GM21529 (cell line): ENCODE results near the gene FBF1.
"Not testable (repeated sequence)": the region's sequence is repeated elsewhere in the genome, so short reads cannot be mapped to it uniquely, and the experiment has no call there.

Experiments
- ATAC-seq: cut with Tn5 transposase; IDR thresholded peaks from one replicate; pipeline ENCODE4 v1.9.1; 2021; ENCODE audit not compliant: unreplicated experiment

The FBF1 gene

DNA sequence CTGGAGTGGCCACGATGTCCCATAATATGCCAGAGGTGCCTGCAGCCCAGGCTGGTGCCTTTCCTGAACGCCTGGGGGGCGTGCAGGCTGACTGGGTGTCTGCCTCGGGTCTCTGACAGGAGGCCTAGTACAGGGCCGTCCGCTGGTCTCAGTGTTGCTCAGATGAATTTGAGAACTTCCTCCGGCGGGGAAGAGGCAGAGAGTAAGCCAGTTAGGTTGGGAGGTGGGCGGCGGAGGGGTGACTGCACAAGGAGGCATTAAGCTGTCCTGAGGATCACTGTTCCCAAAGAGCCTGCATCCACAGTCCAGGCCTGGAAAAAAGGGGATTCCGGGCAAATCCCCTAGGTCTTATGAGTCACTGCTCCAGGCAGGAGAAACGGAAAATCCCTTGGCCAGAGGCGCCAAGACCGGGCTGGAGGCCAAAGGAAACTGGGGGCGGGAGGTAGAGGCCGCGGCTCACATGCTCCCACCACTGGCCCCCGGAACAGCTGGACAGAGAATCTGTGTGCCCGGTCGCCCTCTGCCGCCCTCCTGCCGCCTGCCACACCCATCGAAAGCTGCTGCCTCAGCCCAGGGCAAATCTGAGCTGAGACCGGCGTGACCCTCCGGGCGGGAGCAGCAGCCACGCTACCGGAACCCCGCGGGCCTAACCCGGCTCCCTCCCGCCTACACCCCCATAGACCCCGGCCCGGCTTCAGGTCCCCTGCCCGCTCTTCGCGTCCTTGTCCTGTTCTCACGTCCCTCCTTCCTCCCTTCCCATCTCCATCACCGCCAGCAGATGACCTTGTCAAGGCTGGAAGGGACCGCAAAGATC is 63.7 kb downstream of the FBF1 start:
- ATAC-seq, result no peak

DNA sequence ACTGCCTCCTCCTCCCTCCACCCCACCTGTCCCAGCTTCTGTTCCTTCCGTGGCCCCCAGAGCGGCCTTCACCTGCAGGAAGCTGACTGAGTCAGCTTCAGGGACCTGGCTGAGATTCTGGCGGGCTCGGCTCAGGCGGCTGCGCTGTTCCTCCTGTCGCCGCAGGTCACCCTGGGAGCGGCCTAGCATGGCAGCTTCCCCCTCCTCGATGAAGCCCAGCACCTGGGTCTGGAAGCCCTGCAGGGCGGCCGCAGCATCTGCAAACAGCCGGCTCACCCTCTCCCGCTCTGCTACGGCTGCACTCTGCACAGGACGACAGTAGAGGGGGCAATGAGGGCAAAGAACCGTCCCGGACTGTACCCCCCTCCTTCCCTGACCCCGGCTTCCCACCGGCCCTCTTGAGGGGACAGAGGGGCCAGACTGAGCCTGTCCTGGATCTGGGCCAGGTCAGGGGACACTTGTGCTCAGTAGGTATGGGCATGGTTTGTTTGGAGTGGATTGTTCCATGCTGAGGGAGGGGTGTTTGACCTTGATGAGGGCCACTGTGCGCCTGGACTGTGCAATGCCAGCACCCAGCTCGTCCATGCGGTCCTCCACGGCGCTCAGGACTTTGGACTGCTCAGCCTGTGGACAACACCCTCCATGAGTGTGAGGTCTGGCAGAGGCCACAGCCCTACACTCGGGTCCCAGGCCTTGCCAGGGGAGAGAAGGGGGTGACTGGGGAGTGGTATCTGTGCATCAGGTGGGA is 64.5 kb downstream of the FBF1 start:
- ATAC-seq, result no peak

DNA sequence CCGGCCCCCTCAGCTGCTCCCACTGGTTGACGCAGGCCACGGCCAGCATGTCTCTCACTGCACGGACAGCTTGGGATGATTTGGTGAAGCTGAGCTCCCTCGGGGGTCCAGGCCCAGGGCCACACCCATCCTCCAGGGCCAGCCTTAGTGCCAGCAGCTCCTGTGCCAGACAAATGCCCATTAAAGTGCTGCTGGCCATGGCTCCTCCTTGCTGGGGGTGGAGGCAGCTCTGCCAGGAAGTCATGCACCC is 65.0 kb downstream of the FBF1 start:
- no peak for ATAC-seq

DNA sequence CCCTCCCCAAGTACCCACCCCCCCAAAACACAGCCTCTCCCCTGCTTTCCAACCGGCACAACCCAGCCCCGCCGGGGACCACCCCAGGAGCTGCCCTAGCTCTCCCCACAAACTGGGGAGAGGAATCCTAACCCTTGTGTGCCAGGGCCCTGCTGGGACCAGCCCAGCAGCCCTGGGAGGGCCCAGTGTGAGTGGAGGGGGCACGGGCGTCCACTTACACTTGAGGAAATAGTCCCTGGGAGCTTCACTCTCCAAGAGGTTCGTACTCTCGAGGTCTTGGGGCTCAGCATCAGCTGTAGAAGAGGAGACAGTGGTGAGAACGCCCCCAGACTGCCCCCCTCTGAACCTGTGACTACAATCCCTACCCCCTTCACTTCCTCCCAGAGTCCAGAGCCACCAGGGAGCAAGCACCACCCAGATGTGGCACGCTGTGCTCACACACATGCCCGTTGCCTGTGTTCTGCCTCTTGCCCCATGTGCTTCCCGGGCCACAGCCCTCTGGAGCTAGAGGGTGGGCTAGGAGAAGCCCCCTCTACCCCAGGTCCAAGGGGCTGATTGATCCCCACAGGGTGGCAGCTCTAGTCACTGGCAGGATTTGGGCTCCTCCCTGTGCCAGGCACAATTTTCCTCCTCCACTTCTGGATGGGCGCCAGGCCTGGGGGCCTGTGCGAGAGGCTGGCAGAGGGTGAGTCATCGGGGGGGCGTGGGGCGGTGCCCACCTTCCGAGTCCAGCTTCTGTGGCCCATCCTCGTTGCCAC is 65.5 kb downstream of the FBF1 start:
- no peak for ATAC-seq

DNA sequence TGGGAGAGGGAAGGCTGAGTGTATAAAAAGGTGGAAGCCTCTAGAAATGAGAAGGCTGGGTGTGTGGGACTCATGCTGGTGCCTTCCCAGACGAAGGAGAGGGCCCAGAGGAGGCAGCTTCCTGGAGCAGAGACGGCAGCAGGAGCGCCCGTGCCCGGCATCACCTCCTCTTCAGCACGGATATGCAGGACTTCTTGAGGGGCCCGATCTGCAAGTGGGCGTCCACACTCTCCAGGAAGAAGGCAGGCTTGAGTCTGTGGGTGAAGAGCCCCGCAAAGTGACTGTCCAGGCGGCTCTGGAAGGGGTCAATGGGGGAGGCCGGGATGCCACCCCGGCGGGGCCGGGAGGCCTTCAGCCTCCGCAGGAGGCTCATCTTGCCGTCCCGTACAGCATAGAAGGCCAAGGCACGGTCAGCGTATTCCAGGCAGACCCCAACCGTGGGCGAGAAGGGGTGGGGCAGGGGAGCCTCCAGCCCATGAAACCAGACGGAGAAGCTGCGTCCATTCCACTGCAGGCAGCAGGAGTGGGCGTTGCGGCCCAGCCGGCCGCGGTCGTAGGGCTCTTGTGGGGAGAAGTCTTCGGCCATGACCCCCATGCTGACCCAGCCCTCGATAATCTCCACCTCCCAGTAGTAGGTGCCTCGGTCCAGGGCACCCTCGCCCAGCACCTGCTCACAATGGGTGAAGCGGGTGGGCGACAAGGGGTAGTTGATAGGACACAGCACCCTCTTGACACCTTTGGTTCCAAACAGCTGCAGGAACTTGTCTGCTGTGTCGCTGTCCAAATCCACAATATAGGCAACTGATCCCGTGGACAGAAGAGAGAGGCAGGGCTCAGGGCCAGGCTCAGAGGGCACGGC is 66.3 kb downstream of the FBF1 start:
- ATAC-seq, result no peak

DNA sequence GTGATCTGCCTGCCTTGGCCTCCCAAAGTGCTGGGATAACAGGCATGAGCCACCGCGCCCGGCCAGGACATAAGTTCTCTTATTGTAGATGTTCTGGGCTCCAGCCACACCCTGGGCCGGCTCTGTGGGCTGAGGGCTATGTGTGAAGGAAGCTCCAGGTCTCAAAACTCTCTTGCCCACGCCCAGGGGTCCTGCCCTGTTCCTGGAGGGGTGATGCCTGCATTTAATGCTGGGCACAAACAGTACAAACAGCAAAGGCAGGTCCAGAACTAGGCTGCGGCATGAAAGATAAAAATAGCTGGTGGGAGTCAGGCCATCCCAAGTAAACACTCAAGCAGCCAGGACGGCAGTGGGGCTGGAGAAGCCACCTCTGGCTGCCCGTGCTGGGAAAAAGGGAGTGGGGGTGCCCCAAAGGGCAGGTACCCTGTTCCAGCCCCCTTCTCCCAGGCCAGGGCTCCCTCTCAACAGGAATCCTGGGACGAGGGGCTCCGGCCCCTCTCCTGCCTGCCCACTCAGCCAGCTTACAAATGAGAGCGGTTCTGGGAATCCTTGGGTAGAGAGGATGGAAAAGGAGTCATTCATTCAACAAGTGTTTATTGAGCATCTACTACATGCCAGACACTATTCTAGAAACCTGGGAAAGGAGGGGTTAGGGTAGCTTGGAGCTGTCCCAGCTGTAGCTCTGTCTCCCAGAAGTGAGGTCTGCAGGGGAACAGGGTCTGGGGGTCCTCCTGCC is 67.1 kb downstream of the FBF1 start:
- no peak for ATAC-seq

DNA sequence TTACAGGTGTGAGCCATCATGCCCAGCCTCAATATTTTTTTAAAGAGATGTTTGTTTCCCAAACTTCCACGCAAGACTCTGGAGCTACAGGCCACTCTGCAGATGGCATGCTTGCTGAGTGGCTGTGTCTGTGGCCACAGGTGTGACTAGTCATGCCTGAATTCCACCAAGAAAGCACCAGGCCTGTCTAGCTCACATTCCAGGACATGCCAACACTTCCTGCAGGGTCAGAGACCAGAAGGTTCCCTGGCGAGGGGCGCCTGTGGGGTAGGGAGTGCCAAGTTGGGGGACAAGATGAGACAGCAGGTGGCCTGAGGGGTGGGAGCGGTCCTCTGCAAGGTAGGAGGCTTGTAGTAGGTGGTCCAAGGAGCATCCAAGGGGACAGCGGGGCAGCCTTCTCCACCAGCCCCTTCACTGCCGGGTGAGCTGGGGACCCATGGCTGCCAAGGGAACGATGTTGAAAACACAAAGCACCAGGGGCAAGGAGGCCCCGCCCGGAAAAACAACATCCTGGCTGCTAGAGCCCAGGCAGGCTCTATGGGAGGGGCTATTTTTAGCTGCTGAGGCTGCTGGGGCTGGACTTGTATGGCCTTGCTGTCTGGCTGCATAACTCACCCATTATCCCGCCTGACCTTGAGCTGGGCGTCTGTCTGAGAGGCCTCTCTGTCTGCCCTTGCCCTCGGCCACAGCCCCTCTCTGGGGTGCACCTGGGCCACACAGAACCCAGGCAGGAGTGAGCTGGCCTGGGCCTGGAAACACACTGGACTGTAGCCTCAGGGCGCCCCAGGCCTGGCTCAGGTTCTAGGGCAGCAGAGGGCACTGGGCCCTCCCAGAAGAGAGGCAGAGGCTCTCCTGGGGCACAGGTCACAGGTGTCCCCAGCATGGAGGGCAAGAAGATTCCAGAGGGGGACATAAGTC is 68.1 kb downstream of the FBF1 start:
- ATAC-seq, result no peak

DNA sequence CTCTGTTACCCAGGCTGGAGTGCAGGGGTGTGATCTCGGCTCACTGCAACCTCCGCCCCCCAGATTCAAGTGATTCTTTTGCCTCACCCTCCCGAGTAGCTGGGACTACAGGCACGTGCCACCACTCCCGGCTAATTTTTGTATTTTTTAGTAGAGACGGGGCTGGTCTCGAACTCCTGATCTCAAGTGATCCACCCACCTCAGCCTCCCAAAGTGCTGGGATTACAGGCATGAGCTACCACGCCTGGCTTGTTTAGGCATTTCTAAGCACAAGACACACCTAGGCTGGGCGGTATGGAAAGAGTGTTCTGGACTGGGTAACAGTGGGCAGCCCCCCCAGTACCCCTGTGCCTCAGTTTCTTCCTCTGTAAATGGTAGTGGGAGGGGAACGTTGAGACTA is 70.6 kb downstream of the FBF1 start:
- not testable (repeated sequence) for ATAC-seq

DNA sequence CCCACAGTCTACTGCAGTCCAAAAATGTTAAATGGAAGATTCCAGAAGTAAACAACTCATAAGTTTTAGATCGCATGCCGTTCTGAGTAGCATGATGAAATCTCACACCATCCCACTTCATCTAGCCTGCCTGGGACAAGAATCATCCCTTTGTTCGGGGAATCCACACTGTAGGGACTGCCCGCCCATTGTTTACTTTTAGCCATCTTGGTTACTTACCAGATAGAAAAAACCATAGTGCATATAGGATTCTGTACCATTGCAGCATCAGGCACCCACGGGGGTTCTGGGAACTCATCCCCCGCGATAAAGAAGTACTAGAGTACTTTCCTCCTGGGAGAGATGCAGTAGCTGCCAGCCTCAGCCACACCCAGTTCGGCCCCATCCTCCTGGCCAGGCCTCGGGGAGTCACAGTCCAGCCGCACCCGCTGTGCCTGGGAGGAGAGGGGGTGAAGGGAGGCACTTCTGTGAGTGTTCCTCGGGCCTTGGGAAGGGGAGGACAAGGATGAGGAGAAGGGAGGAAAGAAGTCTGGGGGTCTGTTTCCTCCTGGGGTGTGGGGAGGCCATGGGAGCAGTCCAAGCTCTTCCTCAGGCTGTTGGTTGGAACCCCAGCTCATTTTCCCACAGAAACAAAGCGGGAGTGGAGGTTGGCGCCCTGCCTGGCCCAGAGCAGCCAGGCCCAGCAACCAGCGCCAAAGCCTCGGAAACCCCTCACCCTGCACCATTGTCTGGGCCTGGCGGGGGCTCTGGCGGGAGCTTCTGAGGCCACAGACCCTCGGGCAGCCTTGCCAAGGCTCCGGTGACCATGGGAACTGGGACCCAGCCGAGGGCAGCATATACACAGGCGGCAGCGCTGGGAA is 71.3 kb downstream of the FBF1 start:
- no peak for ATAC-seq

DNA sequence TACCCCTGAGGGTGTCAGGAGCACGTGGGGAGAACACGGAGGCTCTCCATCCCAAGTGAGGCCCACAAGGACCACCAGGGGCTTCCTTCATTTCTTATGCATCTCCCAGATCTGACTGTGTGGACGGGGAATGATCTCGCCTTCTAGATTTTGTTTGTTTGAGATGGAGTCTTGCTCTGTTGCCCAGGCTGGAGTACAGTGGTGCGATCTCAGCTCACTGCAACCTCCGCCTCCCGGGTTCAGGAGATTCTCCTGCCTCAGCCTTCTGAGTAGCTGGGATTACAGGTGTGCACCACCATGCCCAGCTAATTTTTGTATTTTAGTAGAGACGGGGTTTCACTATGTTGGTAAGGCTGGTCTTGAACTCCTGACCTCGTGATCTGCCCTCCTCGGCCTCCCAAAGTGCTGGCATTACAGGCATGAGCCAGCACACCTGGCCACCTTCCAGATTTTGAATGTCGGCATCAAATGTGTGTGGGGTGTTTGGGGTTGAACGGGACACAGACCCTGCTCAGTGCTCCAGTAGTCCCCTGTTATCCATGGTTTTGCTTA is 72.0 kb downstream of the FBF1 start:
- ATAC-seq, result not testable (repeated sequence)

DNA sequence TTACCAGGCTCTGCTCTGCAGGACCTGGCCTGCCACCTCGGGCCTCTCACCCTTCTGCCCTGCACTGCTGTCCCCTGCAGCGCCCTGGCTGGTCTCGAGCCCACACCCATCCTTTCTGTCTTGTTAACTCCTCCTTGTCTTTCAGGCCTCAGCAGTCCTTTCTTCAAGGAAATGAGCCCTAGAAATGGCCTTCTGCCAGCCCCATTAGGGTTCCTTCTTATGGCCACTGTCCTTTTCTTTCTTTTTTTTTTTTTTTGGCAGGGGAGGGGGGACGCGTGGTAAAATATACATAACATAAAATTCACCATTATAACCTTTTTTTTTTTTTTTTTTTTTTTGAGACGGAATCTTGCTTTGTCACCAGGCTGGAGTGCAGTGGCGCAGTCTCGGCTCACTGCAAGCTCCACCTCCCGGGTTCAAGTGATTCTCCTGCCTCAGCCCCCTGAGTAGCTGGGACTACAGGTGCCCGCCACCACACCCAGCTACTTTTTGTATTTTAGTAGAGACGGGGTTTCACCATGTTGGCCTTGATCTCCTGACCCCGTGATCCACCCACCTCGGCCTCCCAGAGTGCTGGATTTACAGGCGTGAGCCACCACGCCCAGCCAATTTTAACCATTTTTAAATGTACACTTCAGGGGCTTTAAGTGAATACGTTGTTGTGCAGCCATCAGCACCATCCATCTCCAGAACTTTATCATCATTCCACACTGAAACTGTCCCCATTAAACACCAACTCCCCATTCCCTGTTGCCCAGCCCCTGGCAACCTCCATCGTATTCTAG is 75.2 kb downstream of the FBF1 start:
- not testable (repeated sequence) for ATAC-seq

DNA sequence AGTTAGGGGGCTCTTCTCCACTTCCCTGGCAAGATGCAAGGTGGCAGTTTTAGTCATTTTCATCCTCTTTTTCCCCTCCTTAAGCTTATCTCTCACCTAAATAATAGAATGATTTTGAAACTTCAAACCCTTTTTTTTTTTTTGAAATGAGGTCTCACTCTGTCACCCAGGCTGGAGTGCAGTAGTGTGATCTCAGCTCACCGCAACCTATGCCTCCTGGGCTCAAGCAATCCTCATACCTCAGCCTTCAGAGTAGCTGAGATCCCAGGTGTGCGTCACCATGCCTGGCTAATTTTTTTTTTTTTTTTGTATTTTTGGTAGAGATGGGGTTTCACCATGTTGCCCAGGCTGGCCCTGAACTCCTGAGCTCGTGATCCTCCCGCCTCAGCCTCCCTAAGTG is 76.0 kb downstream of the FBF1 start:
- ATAC-seq, result peak; percentile 26

DNA sequence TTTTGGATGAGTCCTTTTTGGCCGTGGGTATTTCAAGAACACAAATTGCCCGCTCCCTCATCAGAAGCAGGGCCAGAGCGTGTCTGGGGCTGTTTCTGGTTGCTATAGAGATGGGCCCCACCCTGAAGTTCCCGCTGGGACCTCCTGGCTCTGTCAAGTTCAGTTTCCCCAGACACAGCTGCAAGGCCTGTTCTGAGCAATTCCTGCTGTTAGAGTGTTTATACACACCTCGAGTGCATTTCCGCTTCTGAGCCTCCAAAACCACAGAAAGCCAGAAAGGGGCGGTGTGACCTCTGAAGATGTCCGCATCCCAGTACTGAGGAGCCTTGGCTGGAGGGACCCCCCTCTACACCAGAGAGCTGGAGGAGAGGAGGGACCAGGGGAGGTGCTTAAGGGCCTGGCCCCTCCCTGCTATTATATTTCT is 76.4 kb downstream of the FBF1 start:
- peak; percentile 89 for ATAC-seq

DNA sequence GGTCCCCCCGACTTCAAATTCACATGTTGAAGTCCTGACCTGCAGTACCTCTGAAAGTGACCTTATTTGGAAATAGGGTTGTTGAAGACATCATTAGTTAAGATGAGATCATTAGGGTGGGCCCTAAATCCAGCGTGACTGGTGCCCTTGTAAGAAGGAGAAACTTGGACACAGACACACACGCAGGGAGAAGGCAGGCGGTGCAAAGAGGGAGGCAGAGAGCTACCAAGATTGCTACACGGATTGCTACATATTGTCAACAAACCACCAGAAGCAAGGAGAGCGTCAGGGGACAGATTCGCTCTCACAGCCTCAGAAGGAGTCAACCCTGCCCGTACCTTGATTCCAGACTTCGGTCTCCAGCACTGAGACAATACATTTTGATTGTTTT is 78.9 kb downstream of the FBF1 start:
- no peak for ATAC-seq
